HG03439 (cell line): ENCODE data around the gene ALK.

ENCODE experiments used
- ATAC-seq: cut with Tn5 transposase; IDR thresholded peaks from one replicate; pipeline ENCODE4 v1.9.1; 2021; ENCODE audit warnings: mild to moderate bottlenecking, moderate library complexity; ENCODE audit not compliant: unreplicated experiment

The ALK gene

DNA sequence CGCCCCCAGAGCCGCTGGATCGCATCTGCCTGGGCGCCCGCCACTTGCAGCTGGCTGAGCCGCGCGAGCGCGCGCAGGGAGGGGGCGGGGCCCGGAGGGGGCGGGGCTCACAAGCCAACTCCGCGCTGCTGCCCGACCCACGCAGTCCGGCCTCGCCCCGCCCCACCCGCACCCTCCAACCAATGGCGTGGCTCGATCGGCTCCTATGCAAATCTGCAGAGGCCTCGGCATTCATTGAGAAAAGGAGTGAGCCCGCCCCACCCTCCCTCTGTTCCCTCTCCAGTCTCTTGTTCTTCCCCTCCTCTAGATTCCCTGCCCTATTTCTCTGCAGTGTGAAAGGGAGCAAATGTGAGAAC is at the start of gene ALK:
Gene ALK, minus strand, starts transcription at position 27 of the 356 bp plus-strand sequence. CDS start 927 bp downstream, outside the sequence.
- no peak for ATAC-seq

DNA sequence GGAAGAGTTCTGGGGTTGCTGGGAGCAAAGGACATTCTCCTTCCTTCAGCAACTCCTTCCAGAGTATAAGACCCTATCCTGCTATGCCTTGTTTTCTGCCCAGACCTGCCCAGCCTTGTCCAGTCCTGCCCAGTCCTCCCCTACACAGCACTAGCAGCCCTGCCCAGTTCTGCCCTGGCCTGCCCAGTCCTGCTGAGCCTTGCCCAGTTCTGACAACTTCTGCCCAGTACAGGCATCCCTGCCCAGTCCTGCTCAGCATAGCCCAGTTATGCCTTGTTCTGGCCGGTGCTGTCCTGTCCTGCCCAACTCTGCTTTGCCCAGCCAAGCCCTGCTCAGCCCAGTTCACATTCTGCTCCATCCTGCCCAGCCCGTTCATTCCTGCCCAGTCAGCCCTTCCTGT is 44.9 kb upstream of the ALK start:
- ATAC-seq: no peak

DNA sequence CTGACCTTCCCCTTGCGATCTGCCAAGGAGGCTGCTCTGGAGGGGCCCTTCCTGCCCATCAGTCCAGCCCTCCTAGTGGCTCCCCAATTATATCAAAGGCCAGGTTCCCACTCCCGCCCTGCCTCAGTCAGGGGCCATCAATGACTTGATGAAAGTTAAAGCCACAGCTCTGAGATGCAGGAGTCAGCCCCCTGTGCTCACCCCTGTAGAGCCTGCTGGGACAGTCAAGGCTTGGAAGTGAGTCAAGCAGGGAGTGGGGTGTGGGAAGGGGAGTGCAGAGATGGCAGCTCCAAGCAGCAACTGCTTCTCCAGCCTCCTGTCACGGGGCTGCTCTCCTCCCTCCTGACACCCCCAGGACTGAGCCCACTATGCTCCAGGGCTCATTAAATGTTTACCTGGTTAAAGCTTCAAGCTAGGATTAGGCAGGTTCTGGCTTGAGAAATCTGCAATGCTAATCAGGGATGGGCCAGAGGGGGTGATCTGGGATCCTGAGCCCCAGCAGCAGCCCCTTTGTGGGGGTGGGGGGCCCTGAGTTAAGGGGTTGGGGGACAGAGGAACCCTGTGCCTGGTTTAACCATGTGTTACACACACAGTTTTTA is 42.7 kb upstream of the ALK start:
- ATAC-seq: no peak

DNA sequence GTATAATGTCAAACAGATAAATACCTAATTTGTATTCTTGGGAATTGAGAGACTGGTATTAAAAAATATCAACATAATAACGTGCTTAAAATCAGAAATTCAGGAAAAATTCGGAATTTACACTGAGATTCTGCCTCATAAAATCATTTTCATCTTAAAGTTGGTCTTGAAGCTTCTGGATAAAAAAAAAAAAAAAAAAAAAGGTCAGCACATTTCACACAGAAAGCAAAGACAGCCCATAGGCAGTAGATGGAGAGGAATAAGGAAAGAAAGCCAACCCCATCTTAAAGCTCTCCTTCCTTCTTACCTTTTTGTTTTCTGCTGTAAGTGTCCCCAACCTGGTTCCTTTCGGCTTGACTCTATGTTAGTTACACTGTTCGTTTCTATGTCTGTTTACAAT is 41.5 kb upstream of the ALK start:
- ATAC-seq: no peak

DNA sequence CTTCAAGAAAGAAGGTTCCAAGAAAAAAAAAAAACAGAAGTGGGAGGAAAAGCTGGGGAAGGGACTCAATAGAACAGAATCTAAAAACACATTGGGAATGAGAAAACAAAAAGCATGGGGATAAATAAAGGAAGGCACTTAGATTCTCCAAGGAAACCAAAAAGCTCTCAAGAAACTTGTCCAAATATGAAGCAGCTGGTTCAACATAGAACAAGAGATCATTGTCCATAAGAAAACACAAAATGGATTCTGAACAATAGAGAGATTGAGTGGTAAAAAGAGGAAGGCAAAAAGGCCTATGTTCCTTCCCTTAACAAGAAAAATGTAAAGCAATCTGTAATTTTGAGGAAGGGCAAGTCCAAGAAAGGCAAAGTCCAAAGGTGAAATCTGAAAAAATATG is 32.9 kb upstream of the ALK start:
- no peak for ATAC-seq

DNA sequence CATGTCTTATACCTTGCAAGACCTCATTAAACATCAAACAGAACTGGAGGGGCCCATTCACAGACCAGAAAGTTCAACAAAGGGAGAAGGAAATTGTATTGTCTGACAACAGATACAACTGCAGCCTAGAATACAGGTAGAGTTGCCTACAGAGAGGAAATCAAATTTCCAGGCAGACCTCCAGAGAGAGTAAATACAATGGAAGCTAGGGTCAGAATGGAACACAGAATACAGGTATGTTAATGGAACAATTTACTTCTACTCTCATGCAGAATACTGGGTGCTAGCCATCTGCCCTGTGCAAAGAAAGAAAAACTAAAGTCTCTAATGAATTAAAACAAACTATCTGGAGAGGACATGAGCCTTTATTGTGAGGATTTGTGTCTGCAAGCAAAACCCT is 31.6 kb upstream of the ALK start:
- no peak for ATAC-seq

DNA sequence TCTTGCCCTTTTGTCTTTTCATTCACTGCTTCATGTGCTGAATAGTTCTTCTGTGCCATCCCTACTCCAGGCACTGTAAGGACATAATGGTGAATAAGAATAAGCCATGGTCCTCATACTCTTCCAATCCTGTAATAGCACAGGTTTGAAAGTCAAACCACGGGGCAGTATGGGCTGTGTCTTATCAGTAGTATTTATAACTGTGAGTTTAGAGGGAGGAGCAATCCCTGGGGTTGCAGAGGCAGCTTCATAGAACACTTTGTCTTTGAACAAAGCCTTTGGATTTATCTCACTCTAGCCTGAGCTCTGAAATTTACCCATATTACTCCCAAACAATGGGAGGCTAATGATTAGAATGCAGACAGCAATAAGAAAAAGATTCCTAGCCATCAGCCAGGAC is 30.2 kb upstream of the ALK start:
- no peak for ATAC-seq

DNA sequence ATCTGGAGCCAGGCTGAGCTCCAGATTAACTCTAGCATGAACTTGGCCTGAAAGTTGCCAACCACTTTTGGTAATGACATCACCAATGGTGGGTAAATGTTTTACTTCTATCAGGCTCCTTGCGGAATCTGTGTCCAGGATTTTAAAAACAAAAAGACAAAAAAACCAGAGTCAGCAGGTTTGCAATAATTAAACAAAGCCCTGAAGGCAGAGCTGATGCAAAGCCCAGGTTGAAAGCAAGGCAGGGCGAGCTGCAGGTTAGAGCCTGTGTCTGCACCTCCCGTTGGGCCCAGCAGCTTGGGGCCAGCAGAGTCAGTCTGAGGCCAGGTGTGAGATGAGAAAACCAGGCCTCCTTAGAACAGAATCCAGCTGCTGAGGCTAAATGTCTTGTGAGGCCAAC is 29.1 kb upstream of the ALK start:
- ATAC-seq: no peak

DNA sequence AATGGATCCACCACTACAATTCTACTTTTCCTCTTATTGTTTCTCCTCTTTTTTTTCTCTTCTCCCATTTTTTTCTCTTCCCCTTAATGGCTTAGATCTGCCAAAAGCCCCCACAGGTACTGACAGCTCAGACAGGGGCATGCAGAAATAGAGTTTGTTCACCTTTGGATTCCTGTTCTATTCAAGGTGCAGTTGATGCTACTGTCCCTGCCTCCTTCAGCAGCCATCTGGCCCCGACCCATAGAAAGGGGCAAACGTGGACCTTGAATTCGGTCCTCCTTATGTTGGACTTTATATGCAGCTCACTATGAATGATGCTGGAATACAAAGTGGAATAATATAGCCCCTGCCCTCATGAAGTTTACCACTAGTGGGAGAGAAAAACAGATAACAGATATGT is 27.7 kb upstream of the ALK start:
- ATAC-seq: no peak

DNA sequence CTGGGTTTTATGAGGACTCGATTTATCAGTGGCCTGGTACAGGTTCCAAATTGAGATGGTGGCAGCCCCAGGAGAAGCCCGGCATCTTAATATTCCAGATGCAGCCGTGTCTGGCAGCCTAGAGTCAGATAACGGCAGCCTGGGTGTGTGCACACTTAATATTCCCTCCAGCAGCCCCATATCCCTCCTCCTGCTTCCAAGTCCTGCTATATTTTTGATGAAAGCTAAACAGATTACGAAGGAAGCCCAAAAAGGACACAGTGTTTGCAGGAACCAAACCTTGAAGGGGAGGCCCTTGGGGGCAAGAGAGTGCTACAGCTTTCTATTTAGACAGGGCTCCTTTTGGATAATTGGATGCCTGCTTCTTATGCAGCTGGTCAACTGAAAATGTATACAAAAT is 25.1 kb upstream of the ALK start:
- no peak for ATAC-seq

DNA sequence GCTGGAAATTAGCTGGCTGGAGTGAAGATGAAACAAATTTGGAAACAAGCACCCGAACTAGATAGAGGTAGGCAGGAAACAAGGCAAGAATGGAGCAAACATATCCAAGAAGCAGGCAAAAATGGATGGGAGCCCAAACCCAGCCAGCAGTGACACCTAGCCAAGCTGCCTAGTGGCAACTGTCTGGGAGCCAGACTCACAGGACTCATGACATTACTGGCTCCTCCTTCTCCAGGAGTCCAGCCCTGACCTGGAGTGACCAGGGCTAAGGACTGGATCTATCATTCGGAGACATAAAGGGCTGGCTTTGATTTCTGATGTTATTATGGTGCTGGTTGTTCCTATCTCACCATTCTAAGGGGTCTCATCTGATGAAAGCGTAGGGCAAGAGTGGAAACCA is 21.3 kb upstream of the ALK start:
- ATAC-seq: no peak

DNA sequence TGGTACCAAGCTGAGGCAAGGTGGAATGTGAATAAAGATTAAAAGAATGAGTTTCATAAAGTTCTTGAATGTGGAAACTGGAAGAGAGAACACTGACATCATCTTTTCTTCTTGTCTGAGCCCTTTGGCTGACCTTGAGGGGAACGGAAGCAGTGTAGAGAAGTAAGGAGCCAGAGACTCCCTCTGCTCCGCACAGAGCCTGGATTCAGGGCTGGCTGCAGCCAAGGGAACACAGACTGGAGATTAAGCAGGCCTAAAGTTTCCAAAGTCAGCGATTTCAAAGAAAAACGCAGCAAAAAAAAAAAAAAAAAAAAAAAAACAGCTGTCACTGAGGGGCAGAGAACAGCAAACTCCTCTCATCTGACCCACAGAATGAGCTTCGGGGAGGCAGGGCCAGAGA is 19.3 kb upstream of the ALK start:
- ATAC-seq: no peak

DNA sequence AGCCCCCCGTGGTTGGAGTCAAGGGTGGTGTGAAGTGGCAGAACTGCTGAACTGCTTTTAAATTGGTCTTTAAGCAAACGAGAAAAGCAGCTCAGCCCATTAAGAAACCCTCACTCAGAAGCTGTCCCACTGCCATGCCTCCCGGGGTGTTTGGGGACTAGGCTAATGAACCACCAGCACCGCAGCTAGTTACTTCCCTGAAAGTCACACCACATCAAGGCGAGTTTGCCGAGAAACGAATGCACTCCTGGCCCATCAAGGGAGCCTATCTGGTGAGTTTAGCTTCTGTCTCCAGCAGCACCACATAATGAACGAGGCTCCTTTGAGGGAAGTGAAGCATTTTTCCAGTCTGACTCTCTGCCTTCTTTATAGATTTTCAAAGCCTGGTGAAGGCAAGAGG is 14.6 kb upstream of the ALK start:
- ATAC-seq: no peak

DNA sequence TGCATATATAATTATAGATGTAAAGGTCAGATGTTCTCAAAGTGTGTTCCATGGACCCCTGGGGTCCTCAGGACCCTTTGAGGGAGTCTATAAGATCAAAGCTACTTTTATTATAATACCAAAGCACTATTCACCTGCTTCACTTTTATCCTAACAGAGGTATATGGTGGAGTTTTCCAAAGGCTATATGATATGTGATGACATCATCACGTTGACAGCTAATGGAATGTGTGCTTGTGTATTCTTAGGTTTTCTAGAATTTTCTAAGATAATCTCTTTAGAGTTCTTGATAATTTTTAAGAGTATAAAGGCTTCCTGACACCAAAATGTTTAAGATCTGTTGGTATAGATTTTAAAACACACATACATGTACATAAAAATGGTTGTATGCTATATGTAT is 10.4 kb upstream of the ALK start:
- ATAC-seq: no peak

DNA sequence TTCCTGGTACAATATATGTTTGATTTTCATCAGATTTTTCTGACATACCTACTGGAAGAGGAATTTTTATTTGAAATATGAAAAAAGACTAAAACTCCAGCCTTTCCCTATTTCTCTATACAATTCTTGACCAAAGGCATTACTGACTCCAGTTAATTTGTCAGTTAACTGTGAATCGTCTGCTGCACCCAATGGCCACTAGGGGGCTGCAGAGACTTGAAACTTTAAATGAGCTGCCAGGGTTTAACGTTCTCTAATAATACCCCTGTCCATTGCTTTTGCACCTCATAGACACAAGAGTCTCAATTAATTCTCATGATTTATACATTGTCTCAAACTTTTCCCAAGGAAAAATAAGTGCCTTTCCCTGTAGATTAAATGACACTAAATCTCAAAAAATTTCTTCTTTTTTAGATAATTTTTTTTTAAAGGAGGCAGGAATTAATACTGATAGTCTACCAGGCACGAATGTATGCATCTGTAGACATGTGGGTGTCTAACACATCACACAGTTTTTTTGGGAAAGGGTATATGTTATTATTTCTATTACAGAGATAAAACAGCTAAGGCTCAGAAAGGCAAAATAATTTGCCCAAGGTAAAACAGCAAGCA is 1.8 kb upstream of the ALK start:
- ATAC-seq: no peak

DNA sequence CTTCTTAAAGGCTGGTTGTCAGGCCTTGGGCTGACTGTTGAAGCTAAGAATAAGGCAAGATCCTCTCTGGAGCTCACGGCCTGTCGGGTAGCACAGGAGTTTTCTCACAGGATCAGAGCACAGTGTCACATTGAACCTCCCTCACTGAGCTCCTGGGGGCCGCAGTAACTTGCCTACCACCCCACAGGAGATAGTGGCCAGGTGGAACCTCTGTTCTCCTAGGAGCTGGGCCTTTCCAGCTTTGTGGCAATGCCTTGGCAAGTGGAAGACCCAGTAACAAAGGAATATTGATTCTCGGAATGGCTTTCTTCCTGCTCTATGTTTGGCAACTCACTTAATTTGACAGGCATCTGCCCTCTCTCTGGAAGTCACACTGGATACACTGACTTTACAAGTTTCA is 1.2 kb upstream of the ALK start:
- no peak for ATAC-seq

DNA sequence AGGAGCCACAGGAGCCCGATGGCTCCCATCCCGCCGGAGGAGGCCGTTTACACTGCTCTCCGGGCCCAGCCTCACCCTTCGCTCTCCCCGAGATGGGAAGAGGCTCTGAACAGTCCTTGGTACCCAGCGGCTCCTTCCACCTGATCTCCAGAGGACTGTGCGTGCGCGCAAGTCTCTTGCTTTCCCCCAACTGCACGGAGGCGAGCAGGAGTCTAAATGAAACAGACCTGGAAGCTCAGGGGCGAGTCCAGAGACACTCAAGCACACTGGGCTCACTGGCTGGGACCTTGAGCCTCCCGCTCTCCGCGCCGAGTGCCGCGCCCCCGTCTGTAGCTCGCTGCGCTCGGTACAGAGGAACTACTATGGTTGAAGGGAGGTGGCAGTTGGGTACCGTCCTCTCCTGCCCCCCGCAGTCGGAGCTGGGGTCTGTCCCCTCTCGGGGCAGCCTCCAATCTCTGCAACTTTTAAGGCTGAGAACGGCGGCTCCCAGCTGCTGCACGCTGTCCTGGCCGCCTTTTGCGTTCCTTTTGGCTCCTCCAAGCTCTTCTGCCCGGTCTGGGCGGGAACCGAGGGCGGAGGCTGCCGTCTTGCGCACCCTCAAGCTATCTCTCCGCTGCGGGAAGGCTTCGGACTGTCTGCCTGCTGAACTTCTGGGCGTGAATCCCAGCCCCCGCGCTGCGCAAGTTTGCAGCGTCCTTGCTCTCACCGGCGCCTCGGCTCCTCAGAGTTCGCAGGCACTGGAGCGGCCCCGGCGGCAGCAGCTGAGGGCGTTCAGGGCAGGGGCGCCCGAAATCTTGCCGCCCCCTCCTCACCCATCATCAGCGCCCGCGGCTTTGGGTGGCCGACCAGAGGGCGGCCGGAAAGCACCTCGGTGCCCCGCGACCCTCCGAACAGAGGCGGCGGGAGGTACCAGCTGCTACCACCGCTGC is 491 bp downstream of the ALK start:
- ATAC-seq: no peak

DNA sequence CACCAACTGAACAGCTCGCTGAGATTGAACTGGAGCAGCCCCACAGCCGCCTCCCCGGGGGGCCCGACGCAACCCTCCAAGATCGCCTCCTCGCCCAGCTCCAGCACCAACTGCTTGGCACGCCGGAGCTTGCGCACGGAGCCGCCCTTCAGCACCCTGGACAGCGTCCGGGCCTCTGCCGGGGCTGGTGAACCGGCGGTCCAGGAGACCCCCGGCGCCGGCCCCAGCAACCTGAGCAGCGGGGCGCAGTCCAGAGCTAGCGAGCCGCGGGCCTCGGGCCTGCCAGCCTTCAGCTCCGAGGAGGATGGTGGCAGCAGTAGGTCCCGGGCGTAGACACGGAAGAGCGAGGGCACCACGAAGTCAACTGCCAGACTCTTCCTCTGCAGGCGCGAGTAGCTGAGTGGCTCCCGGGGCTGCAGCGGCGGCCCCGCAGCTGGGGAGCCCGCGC is 1.2 kb downstream of the ALK start:
- ATAC-seq: no peak

DNA sequence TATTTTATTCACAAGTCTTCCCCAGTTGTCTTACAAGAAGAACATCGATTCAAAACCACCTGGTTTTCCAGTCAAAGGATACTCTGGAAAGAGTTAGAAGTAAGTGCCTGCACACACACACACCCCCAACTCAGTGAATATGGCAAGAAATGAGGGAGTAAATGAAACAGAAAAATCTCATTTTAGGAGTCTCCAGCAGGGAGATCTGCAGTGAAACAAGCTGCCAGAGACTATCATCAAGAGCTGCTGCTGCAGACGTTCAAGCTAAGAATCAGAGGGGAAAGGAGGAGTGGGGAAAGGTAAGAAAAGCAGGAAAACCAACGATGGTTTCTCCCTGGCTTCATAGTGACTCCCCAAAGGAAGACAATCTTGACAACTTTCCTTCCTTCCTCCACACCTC is 2.4 kb downstream of the ALK start:
- no peak for ATAC-seq

DNA sequence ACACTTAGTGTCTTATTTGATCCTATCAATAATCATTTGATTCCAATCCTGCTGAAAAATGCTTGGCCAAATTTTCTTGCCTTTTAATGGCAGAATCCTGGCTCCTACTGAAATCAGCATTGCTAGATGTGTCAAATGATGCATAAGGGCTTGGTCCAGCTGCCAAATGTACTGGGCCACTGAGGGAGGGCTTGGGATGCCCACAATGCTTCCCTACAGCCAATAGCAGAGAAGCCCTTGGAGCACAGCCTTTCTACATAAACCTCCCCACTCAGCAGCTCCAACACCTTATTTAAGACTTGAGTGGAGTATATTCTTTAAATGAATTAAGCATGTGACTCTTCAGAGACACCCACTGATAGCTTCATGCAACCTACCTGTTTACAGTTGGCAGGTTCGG is 3.6 kb downstream of the ALK start:
- no peak for ATAC-seq

DNA sequence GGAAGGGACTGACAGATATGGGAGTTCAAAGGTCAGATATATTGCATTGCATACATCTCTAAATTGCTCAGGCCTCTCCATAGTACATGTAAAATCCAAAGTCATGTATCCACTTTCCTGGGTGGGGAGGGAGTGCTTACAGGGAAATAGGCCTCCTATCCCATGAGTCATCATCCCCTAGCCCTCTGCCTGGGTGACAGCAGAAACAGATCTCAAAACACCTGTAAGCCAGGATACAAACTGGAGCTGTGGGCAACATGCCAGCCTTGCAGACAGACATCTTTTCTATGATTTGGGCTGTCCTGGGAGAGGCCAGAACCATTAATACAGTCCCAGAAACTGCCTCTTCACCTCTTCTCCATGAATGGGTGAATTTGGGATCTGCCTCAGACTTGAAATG is 4.8 kb downstream of the ALK start:
- no peak for ATAC-seq

DNA sequence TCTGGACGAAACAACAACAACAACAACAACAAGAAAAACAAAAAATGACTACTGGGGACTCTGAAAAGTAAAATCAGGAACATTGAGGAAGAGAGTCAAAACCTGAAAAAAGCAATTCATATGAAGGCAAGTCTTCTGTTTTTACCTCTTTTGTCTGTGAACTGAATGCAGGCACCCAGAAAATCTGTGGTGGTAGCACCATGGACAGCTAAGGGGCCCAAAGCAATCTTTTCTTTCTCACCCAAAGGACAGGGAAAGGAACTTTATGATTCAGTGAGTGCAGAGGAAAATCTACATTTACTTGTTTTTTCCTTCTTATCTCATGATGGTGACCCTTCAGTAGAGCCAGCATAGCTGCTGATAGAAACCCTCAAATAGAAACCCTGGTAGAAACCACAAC is 10.4 kb downstream of the ALK start:
- no peak for ATAC-seq
